Left lung (tissue), 10 donors: ENCODE results near the gene TPSD1. TPM values are rescaled to one million over a fixed set of nuclear protein-coding genes. Genes with fewer than 3 reads are reported as not detected.
"Not testable (repeated sequence)": the region's sequence is repeated elsewhere in the genome, so short reads cannot be mapped to it uniquely, and the experiment has no call there.

Experiments used
- ATAC-seq: fragments of 200-7000 bp; cut with Tn5 transposase; one replicate; pipeline ENCODE4 v1.9.1; 2020; ENCODE audit warnings: moderate library complexity
- DNase-seq, 4 donors: peaks; one replicate each; pipeline ENCODE4 v3.0.0-alpha.2; 2013 to 2020
- H3K27ac ChIP-seq, 2 donors: fragments of 200-600 bp; sonication (generic) in 1 of 2; one replicate each; pipeline versions ENCODE4 v1.5.0 to v1.8.0; 2020 to 2021
- H3K27me3 ChIP-seq, 2 donors: fragments of 200-600 bp; sonication (generic) in 1 of 2; one replicate each; pipeline versions ENCODE4 v1.5.0 to v1.8.0; 2020 to 2021
- H3K36me3 ChIP-seq, 2 donors: fragments of 200-600 bp; sonication (generic) in 1 of 2; one replicate each; pipeline versions ENCODE4 v1.5.0 to v1.8.0; 2020 to 2021
- H3K4me1 ChIP-seq, 2 donors: fragments of 200-600 bp; one replicate each; pipeline ENCODE4 v1.8.0; 2021
- H3K4me3 ChIP-seq, 2 donors: fragments of 200-600 bp; sonication (generic) in 1 of 2; one replicate each; pipeline versions ENCODE4 v1.5.0 to v1.8.0; 2020 to 2021; ENCODE audit warnings: mild to moderate bottlenecking in 1 of 2
- H3K9me3 ChIP-seq, 2 donors: fragments of 200-600 bp; sonication (generic) in 1 of 2; one replicate each; pipeline versions ENCODE4 v1.5.0 to v1.8.0; 2020 to 2021
- CTCF ChIP-seq, 2 donors: fragments of 200-600 bp; sonication (generic) in 1 of 2; IDR thresholded peaks; one replicate each; pipeline versions ENCODE4 v1.5.0 to v1.8.0; 2021; ENCODE audit warnings: antibody characterized with exemption in 2 of 2
- intact Hi-C, 2 donors: fragments of 100-400 bp; cut with DNase I; formaldehyde crosslinking; loops; one replicate each; pipeline versions ENCODE4 v1.11.2 to v1.14.2; 2022
- polyA plus RNA-seq, 6 donors: library from polyadenylated mRNA; unstranded; fragments of 120-200 nt; gene quantifications; one replicate each; pipeline ENCODE4 v1.2.1, GENCODE V29; 2013; ENCODE audit not compliant: insufficient read length in 6 of 6
- total RNA-seq, 2 donors: library from RNA; stranded (reverse); fragmentation: NEBNext Ultra II Directional; extraction: Animal tissue kit (Norgen Biotek cat#: 25700); gene quantifications; one replicate each; pipeline ENCODE4 v1.2.1, GENCODE V29; 2021
- donor health status: DM: no; HTN: yes; CAD: no.
- donor health status: DM: no; HTN: no; CAD: no.

The TPSD1 gene
- total and polyA plus RNA-seq, 8 donors = 0.37 TPM; not detected in 7

- H3K27ac ChIP-seq = no peak within 1 kb of the TSS
- intact Hi-C loops = no loop called here
Observed at GRCh38 chr16:1225051-1225451, 30.8 kb upstream of the TPSD1 start, which contains the start of gene TPSG1. Gene TPSG1, minus strand, starts transcription at chr16:1225268. Its CDS starts 16 bp downstream, at chr16:1225252.

DNA sequence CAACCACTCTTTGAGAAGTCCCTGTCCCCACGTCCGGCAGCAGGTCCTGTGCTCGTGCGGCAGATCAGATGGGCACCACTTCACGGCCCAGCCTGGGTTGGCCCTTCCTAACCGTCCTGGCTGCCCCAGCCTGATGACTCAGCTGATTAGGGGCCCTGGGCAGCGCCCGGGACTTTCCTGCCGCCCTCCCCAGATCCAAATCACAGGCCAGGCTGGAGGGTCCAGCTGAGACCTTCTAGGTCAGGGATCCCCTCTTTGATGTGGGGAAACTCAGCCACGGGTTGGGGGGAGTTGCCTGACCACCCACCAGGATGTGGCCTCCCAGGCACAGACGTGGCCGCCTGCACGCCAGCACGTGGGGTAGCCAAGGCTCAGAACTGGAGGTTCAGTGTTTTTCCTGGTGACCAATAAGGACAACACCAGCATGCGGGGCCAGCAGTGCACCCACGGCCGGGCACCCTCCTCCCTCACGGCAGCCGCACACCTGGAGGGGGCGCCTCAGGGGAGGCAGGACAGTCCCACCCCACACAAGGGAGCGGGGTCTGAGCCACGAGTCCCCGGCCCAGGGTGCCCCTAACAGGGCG lies 30.0 kb upstream of the TPSD1 start:
- H3K27ac ChIP-seq, H3K9me3 ChIP-seq, H3K36me3 ChIP-seq, H3K4me1 ChIP-seq, intact Hi-C loops, DNase-seq, H3K4me3 ChIP-seq: not testable (repeated sequence)
- peak; percentile 35 for ATAC-seq
- peaks cover 0 to 40% of the 10 kb centered on the region in 2 donors for H3K27me3 ChIP-seq

More at GRCh38 chr16:1225051-1225451, 30.8 kb upstream of the TPSD1 start, which contains the start of gene TPSG1:
- no peaks in the 10 kb centered on the region for H3K4me1 ChIP-seq
- DNase-seq (peak in 1 of 4 donors; percentile 62), ATAC-seq (no peak)
- TF ChIP-seq CTCF (IDR thresholded peaks at IDR 0.05) = no peak
- H3K4me3 ChIP-seq = no peak within 1 kb of the TSS
- no peaks in the 10 kb centered on the region for H3K36me3 ChIP-seq
- peaks cover 0 to 44% of the 10 kb centered on the region in 2 donors for H3K27me3 ChIP-seq
- no peaks in the 10 kb centered on the region for H3K9me3 ChIP-seq

- intact Hi-C loops, H3K4me1 ChIP-seq, H3K27ac ChIP-seq, H3K4me3 ChIP-seq, H3K36me3 ChIP-seq, H3K9me3 ChIP-seq, ATAC-seq: not testable (repeated sequence)
- peak in 1 of 4 donors; percentile 76 for DNase-seq
- peaks cover 0 to 43% of the 10 kb centered on the region in 2 donors for H3K27me3 ChIP-seq
Observed at GRCh38 chr16:1226692-1227091, 29.2 kb upstream of the TPSD1 start.

DNA sequence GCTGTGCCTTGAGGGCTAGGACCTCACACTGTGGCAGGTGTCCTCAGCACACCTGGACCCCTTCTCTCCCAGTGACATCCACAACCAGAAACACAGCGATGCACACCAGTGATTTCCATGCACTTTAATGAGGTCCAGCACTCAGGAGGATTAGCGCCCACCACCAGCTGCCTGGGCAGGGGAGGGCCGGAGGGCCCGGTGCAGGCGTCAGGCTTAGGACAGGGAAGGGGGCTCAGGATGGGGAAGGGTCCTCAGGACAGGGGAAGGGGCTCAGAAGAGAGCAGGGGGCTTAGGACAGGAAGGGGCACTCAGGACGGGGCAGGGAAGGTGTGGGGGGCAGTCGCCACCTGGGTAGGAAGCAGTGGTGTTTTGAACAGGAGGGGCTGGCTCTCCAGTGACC lies 27.6 kb upstream of the TPSD1 start:
- intact Hi-C loops, H3K27ac ChIP-seq, H3K4me3 ChIP-seq, H3K4me1 ChIP-seq, H3K9me3 ChIP-seq, ATAC-seq, H3K36me3 ChIP-seq, DNase-seq: not testable (repeated sequence)
- peaks cover 0 to 28% of the 10 kb centered on the region in 2 donors for H3K27me3 ChIP-seq

GRCh38 chr16:1229476-1229875 lies 26.4 kb upstream of the TPSD1 start:
- H3K27ac ChIP-seq, ATAC-seq, H3K36me3 ChIP-seq, H3K4me3 ChIP-seq, intact Hi-C loops, H3K4me1 ChIP-seq, DNase-seq, H3K9me3 ChIP-seq: not testable (repeated sequence)
- peaks cover 0 to 25% of the 10 kb centered on the region in 2 donors for H3K27me3 ChIP-seq

DNA sequence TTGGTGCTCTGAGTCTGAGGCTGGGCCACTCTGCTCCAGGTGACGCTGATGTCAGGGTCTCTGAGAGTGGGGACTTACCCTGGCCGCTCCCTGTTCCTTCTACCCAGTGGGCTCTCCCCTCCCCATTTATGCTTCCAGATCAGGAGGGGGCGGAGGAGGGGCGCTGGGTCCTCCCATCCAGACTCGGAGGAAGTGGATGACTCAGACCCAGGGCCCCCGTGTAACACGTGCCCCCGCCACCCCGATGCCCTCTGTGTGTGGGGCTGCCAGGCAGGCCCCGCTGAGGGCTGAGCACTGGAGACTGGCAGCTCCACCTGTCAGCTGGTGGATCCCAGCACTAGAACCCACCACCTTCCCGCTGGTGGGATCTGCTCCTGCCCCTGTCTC lies 25.8 kb upstream of the TPSD1 start, which contains the start of gene TPSB2:
TSS of gene TPSB2 (minus strand) at position 101 of the 387 bp plus-strand sequence. CDS start 233 bp downstream, outside the sequence.
- H3K4me3 ChIP-seq, intact Hi-C loops: not testable (repeated sequence)
- peak; percentile 15 for ATAC-seq

DNA sequence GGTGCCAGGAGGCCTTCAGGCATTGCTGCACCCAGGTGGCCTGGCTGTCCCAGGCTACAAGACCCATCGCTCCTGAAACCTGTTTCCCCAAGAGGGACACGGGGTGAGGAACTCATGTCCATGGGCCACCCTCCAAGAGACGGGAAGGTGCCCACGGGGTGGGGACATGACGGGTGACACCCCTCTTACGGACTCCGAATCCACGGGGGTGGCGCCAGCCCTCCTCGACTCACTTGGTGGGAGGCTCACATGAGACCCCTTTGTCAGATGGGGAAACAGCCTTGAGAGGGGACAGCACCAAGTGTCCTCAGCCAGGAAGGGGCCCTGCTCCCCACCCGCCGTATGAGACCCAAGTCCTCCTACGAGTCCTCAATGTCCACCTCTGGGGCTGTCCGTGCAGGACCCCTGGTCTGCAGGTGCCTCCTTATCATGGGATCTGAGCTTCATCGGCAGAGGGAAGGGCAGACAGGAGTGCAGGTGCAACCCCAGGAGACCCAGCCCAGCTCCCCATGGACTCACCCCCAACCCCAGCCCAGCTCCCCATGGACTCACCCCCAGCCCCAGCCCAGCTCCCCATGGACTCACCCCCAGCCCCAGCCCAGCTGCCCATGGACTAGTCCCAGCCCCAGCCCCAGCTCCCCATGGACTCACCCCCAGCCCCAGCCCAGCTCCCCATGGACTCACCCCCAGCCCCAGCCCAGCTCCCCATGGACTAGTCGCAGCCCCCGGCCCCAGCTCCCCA lies 25.2 kb upstream of the TPSD1 start:
- DNase-seq, H3K36me3 ChIP-seq, H3K9me3 ChIP-seq, intact Hi-C loops, H3K4me1 ChIP-seq, ATAC-seq, H3K4me3 ChIP-seq, H3K27ac ChIP-seq: not testable (repeated sequence)
- H3K27me3 ChIP-seq = peaks cover 0 to 15% of the 10 kb centered on the region in 2 donors

More for the DNA sequence above, 25.8 kb upstream of the TPSD1 start, which contains the start of gene TPSB2:
- not testable (repeated sequence) for H3K36me3 ChIP-seq, DNase-seq, H3K9me3 ChIP-seq, H3K27ac ChIP-seq, H3K4me1 ChIP-seq
- peaks cover 0 to 19% of the 10 kb centered on the region in 2 donors for H3K27me3 ChIP-seq

DNA sequence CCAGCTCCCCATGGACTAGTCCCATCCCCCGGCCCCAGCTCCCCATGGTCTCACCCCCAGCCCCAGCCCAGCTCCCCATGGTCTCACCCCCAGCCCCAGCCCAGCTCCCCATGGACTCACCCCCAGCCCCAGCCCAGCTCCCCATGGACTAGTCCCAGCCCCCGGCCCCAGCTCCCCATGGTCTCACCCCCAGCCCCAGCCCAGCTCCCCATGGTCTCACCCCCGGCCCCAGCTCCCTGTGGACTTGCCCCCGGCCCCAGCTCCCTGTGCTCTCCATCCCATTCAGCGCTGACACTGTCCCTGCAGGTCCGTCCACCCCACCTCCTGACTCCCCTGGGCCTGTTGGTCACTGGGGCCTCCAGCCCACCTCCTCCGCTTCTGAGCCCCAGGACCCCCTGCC lies 24.6 kb upstream of the TPSD1 start:
- ATAC-seq, H3K9me3 ChIP-seq, H3K4me3 ChIP-seq, H3K36me3 ChIP-seq, H3K27ac ChIP-seq, intact Hi-C loops, H3K27me3 ChIP-seq, DNase-seq, H3K4me1 ChIP-seq: not testable (repeated sequence)

- ATAC-seq, DNase-seq, H3K4me1 ChIP-seq, H3K27me3 ChIP-seq, H3K4me3 ChIP-seq, H3K36me3 ChIP-seq, intact Hi-C loops, H3K9me3 ChIP-seq, H3K27ac ChIP-seq: not testable (repeated sequence)
Observed at GRCh38 chr16:1232049-1232748, 23.7 kb upstream of the TPSD1 start.

- DNase-seq, H3K27me3 ChIP-seq, intact Hi-C loops, H3K36me3 ChIP-seq, H3K27ac ChIP-seq, H3K4me1 ChIP-seq, H3K4me3 ChIP-seq, H3K9me3 ChIP-seq: not testable (repeated sequence)
- ATAC-seq = peak; percentile 92
Observed at GRCh38 chr16:1236659-1237058, 19.2 kb upstream of the TPSD1 start.
